OCI-M1 (cell line): ENCODE data around the gene TPSG1.
"Not testable (repeated sequence)": the region's sequence is repeated elsewhere in the genome, so short reads cannot be mapped to it uniquely, and the experiment has no call there.

Experiments
- DNase-seq: peaks from one replicate; lab custom pipeline; 2025; lab: John Stamatoyannopoulos, UW

TPSG1 gene

DNA sequence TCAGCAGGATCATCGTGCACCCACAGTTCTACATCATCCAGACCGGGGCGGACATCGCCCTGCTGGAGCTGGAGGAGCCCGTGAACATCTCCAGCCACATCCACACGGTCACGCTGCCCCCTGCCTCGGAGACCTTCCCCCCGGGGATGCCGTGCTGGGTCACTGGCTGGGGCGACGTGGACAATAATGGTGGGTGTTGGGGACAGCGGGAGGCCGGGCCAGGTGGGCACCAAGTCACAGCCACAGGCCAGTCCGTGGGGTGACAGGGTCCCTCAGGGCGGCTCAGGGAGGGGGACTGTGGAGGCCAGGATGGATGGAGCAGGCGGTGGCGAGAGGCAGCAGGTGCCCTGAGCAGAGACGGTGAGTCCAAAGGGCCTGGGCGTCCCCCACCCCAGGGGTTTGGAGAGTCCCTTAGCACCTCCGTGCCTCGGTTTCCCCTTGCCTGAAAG lies 31.8 kb upstream of the TPSG1 start:
- DNase-seq = no peak

- not testable (repeated sequence) for DNase-seq
Measured at GRCh38 chr16:1256296-1256873, 31.3 kb upstream of the TPSG1 start.

- not testable (repeated sequence) for DNase-seq
Measured at GRCh38 chr16:1255276-1256122, 30.4 kb upstream of the TPSG1 start, which contains the start of gene TPSD1. Gene TPSD1, plus strand, starts transcription at chr16:1256069. Its CDS starts 212 bp downstream, at chr16:1256281.

GRCh38 chr16:1254821-1255220 lies 29.8 kb upstream of the TPSG1 start:
- not testable (repeated sequence) for DNase-seq

- DNase-seq = not testable (repeated sequence)
Measured at GRCh38 chr16:1253701-1254364, 28.8 kb upstream of the TPSG1 start.

GRCh38 chr16:1249031-1249755 lies 24.1 kb upstream of the TPSG1 start:
- DNase-seq = not testable (repeated sequence)

DNA sequence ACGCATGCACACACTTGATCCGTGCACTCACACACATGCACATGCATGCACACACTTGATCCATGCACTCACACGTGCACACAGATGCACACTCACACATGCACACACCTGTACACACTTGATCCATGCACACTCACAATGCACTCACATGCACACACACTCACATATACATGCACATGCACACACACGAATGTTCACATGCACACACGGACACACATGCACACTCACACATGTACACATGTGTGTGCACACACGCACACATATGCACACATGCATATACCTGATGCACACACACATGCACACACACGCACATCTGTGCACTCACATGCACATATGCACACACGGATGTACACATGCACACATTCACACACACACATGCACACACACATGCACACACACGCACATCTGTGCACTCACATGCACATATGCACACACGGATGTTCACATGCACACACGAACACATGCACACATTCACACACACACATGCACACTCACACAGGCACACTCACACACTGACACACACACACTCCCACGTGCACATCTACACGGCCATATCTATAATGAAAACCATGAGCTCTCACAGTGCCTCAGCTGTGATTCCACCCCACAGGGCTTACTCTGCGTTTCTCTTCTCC lies 23.0 kb upstream of the TPSG1 start:
- not testable (repeated sequence) for DNase-seq

DNA sequence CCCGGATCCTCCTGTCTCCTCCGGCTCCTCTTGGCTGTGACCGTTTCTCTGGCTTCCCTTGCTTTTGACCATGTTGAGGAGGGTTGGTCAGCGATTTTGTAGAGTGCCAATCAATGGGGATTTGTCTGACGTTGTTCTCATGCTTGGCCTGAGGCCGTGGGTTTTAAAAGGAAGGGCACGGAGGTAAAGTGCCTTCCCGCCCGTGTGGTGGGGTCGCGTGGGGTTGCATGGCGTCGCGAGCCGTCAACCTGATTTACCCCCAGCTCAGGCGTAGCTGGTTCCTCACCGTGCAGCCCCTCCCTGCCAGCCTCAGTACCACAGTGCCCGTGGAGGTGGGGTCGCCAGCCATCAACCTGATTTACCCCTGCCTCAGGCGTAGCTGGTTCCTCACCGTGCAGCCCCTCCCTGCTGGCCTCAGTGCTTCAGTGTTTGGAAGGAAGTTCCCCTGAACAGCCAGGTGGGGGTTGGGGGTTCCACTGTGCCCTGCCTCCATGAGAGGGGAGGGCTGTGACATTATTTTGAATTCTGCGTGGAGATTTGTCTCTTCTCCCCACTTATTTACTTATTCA lies 20.5 kb upstream of the TPSG1 start:
- no peak for DNase-seq

GRCh38 chr16:1244881-1245280 lies 19.8 kb upstream of the TPSG1 start:
- peak; percentile 70 for DNase-seq

DNA sequence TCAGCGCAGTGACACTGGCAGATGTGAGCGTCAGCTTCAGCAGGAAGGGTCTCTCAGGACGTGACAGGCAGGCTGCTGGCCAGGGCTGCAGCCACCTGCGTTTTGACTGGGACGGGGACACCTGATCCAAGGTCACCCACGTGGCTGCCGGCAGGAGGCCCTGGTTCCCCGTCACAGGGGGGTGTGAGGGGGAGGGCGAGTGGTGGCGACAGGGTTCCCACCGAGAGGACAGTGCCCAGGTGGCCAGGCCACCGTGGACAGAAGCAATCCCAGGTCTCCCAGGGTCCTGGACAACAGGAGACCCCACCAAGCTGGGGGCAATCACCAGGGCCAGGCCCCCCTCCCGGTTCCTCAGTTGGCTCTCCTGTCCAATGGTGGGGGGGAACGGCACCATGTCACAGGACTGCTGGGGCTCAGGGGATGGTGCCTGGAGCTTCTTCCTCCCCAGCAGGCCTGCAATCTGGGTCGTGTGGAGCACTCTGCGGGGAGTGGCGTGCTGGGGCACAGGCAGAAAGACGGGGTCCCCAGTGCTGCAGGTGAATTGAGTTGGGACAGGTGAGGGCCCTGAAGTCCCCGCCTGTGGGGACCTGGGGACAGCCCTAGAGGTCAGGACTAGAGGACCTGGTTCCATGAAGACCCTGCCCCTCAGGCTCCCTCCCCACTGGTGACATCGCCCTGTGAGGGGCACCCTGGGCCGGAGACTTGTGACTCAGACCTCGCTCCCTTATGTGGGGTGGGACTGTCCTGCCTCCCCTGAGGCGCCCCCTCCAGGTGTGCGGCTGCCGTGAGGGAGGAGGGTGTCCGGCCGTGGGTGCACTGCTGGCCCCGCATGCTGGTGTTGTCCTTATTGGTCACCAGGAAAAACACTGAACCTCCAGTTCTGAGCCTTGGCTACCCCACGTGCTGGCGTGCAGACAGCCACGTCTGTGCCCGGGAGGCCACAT lies 19.1 kb upstream of the TPSG1 start:
- DNase-seq = not testable (repeated sequence)

DNA sequence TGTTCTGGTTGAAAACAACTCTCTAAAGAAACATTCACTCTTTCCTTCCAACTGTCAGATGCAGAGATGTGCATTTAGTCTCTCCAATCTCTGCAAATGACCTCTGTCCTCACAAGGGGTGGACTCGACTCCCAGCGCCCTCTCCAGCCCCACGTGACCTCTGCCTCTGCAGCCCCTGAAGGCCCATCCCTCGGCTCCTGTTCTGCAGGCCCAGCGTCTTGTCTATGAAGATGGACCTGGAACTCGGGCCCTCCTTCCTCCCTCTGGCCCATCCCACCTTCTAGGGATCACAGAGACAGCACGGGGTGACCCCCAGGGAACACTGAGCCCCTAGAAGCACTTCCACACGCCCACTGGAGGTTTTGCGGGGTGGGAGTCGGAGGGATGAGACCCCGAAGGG lies 18.3 kb upstream of the TPSG1 start:
- not testable (repeated sequence) for DNase-seq

GRCh38 chr16:1241081-1241480 lies 16.0 kb upstream of the TPSG1 start:
- not testable (repeated sequence) for DNase-seq

DNA sequence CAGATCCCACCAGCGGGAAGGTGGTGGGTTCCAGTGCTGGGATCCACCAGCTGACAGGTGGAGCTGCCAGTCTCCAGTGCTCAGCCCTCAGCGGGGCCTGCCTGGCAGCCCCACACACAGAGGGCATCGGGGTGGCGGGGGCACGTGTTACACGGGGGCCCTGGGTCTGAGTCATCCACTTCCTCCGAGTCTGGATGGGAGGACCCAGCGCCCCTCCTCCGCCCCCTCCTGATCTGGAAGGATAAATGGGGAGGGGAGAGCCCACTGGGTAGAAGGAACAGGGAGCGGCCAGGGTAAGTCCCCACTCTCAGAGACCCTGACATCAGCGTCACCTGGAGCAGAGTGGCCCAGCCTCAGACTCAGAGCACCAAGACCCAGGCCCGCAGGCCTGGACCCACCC lies 15.4 kb upstream of the TPSG1 start, which contains the start of gene TPSAB1:
Gene TPSAB1, plus strand, starts transcription at position 270 of the 400 bp plus-strand sequence. CDS start 234 bp downstream, outside the sequence.
- not testable (repeated sequence) for DNase-seq

DNA sequence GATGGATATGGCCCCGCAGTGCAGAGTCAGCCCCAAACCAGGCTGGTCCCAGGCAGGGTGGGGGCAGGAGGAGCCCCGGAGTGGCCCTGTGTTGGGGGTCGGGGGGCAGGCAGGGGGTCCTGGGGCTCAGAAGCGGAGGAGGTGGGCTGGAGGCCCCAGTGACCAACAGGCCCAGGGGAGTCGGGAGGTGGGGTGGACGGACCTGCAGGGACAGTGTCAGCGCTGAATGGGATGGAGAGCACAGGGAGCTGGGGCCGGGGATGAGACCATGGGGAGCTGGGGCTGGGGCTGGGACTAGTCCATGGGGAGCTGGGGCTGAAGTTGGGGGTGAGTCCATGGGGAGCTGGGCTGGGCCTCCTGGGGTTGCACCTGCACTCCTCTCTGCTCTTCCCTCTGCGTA lies 14.5 kb upstream of the TPSG1 start:
- DNase-seq = not testable (repeated sequence)

- DNase-seq = not testable (repeated sequence)
Measured at GRCh38 chr16:1238909-1239308, 13.8 kb upstream of the TPSG1 start.

DNA sequence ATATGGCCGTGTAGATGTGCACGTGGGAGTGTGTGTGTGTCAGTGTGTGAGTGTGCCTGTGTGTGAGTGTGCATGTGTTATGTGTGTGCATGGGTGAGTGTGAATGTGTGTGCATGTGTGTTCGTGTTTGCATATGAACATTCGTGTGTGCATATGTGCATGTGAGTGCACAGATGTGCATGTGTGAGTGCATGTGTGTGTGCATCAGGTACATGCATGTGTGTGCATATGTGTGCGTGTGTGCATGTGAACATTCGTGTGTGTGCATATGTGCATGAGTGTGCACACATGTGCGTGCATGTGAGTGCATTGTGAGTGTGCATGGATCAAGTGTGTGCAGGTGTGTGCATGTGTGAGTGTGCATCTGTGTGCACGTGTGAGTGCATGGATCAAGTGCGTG lies 12.9 kb upstream of the TPSG1 start:
- DNase-seq = no peak

DNA sequence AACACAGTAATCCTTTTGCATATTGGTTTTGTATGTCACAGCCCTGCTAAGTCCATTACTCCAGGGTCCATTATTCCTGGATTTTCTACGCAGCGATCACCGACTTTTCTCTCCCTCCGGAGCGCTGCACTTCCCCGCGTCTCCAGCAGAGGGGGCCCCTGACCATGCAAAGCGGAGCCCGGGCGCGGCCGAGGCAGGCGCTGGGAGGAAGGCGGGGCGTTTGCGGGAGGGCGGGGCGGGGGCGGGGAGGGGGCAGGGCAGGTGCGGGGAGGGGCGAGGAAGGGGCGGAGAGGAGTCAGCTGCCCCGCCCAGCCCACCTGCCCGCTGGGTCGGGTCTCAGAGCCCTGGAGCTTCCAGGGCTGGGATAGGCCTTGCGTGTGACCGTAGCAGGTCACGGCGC lies 11.6 kb upstream of the TPSG1 start:
- not testable (repeated sequence) for DNase-seq

- DNase-seq = not testable (repeated sequence)
Measured at GRCh38 chr16:1232049-1232748, 7.1 kb upstream of the TPSG1 start.

- DNase-seq = not testable (repeated sequence)
Measured at GRCh38 chr16:1231301-1231700, 6.2 kb upstream of the TPSG1 start.
